Liver (tissue), 3 donors: ENCODE results near the gene CCNYL1.

ENCODE experiments used
- CTCF ChIP-seq: fragments of 150-350 bp; IDR thresholded peaks from 2 replicates; pipeline ENCODE4 v1.5.1; 2017; ENCODE audit warnings: improper control_type of control experiment, low read depth, low read length; ENCODE audit not compliant: missing input control
- HNF4G ChIP-seq: IDR thresholded peaks from 2 replicates; pipeline ENCODE4 v1.6.1; 2016; ENCODE audit warnings: antibody characterized with exemption
- TF ChIP-seq, protein P1 (sequence below): IDR thresholded peaks from 2 replicates; pipeline ENCODE4 v1.6.1; 2016; ENCODE audit warnings: antibody characterized with exemption
- donor health status: healthy.
- donor health status: healthy.

GRCh38 chr2:207763303-207763917, 52.0 kb downstream of the CCNYL1 start:
- TF ChIP-seq HNF4G (no peak), CTCF (no peak)
- TF ChIP-seq, protein P1, sequence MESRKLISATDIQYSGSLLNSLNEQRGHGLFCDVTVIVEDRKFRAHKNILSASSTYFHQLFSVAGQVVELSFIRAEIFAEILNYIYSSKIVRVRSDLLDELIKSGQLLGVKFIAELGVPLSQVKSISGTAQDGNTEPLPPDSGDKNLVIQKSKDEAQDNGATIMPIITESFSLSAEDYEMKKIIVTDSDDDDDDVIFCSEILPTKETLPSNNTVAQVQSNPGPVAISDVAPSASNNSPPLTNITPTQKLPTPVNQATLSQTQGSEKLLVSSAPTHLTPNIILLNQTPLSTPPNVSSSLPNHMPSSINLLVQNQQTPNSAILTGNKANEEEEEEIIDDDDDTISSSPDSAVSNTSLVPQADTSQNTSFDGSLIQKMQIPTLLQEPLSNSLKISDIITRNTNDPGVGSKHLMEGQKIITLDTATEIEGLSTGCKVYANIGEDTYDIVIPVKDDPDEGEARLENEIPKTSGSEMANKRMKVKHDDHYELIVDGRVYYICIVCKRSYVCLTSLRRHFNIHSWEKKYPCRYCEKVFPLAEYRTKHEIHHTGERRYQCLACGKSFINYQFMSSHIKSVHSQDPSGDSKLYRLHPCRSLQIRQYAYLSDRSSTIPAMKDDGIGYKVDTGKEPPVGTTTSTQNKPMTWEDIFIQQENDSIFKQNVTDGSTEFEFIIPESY, result no peak
